ENCODE data around the gene MLKL. TPM values are rescaled to one million over a fixed set of nuclear protein-coding genes. Genes with fewer than 3 reads are reported as not detected.

MLKL gene
- total RNA-seq, 3 donors from 2014 or later, result 10.5 to 23.4 (median 18.0) TPM

- DNase-seq (no peak), ATAC-seq (no peak)
- H3K4me3 ChIP-seq, result no peak overlapping the region
- no peaks in the 10 kb centered on the region for H3K9me3 ChIP-seq
- no peaks in the 10 kb centered on the region for H3K4me1 ChIP-seq (ENCODE audit: low read depth)
- H3K36me3 ChIP-seq (ENCODE audit: low read depth), result no peaks in the 10 kb centered on the region
- TF ChIP-seq, protein P1, sequence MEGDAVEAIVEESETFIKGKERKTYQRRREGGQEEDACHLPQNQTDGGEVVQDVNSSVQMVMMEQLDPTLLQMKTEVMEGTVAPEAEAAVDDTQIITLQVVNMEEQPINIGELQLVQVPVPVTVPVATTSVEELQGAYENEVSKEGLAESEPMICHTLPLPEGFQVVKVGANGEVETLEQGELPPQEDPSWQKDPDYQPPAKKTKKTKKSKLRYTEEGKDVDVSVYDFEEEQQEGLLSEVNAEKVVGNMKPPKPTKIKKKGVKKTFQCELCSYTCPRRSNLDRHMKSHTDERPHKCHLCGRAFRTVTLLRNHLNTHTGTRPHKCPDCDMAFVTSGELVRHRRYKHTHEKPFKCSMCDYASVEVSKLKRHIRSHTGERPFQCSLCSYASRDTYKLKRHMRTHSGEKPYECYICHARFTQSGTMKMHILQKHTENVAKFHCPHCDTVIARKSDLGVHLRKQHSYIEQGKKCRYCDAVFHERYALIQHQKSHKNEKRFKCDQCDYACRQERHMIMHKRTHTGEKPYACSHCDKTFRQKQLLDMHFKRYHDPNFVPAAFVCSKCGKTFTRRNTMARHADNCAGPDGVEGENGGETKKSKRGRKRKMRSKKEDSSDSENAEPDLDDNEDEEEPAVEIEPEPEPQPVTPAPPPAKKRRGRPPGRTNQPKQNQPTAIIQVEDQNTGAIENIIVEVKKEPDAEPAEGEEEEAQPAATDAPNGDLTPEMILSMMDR (IDR thresholded peaks at IDR 0.05), result no peak
- intact Hi-C loops (cut with DNase I, micrococcal nuclease), result loop anchor here (5.0 to 10.0 kb wide), 2 partner anchors 144 to 147 kb away; no protein-coding TSS in a partner anchor
These were observed 17.5 kb upstream of the MLKL start for GRCh38 chr16:74718140-74718539.

- DNase-seq (no peak), ATAC-seq (no peak)
- TF ChIP-seq, protein P1 (IDR thresholded peaks at IDR 0.05), result no peak
- Histone ChIP-seq H3K36me3 (ENCODE audit: low read depth) (no peaks in the 10 kb centered on the region), H3K9me3 (no peaks in the 10 kb centered on the region), H3K4me3 (no peak overlapping the region), H3K4me1 (ENCODE audit: low read depth) (no peaks in the 10 kb centered on the region)
- intact Hi-C loops (cut with DNase I, micrococcal nuclease), result loop anchor here (5.0 to 10.0 kb wide), 2 partner anchors 145 to 147 kb away; no protein-coding TSS in a partner anchor
These were observed 16.7 kb upstream of the MLKL start for GRCh38 chr16:74717367-74717766.

DNA sequence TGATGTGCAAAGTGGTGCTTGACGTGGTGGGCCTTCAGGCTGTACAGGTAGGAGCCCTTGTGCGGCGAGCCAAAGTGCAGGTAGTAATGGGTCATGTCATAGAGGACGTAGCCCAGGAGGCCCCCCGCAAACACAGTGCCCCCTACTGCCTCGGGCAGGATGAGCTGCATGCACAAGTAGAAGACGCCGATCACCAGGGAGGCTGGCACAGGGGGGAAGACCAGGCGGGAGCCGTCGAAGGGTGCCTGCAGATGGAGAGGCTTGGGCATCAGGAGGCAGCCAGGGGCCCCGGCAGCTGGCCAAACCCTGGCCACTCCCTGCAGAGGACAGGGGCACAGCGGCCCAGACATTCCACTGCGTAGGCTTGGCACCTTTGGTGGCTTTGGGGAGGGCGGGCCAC, 15.7 kb upstream of the MLKL start:
- intact Hi-C loops (cut with DNase I, micrococcal nuclease), result loop anchor here (5.0 to 10.0 kb wide), 2 partner anchors 146 to 148 kb away; no protein-coding TSS in a partner anchor
- ATAC-seq (no peak), DNase-seq (no peak)
- H3K4me3 ChIP-seq, result no peak overlapping the region
- no peaks in the 10 kb centered on the region for H3K36me3 ChIP-seq (ENCODE audit: low read depth)
- TF ChIP-seq, protein P1 (IDR thresholded peaks at IDR 0.05), result no peak
- no peaks in the 10 kb centered on the region for H3K4me1 ChIP-seq (ENCODE audit: low read depth)
- no peaks in the 10 kb centered on the region for H3K9me3 ChIP-seq

DNA sequence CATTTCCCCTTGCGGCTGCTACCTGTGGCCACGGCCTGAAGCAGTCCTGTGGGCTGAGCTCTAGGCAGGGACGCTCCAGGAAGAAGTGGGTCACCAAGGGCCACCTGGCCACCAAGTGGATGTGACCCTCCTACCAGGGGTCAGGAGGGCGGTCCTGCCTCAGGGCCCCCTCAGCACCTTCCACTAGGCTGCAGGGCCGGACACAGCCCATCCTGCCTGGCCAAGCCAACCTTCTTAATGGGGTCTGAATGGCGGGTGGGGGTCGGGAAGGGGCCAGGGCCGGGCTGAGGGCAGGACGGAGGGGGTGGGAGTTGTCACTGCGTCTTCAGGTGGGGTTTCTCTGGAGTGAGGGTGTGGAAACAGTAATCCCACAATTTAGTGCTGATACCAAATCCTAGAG, 13.2 kb upstream of the MLKL start:
- no peak overlapping the region for H3K4me3 ChIP-seq
- H3K36me3 ChIP-seq (ENCODE audit: low read depth), result no peaks in the 10 kb centered on the region
- TF ChIP-seq, protein P1 (IDR thresholded peaks at IDR 0.05), result no peak
- ATAC-seq (no peak), DNase-seq (no peak)
- intact Hi-C loops (cut with DNase I, micrococcal nuclease), result loop anchor here in 1 of 2 donors (10.0 kb wide), 1 partner anchor 151 kb away; no protein-coding TSS in a partner anchor
- H3K4me1 ChIP-seq (ENCODE audit: low read depth), result no peaks in the 10 kb centered on the region
- H3K9me3 ChIP-seq, result no peaks in the 10 kb centered on the region

- H3K4me1 ChIP-seq (ENCODE audit: low read depth), result no peaks in the 10 kb centered on the region
- intact Hi-C loops (cut with DNase I, micrococcal nuclease), result loop anchor here in 1 of 2 donors (10.0 kb wide), 1 partner anchor 151 kb away; no protein-coding TSS in a partner anchor
- ATAC-seq (no peak), DNase-seq (no peak)
- H3K36me3 ChIP-seq (ENCODE audit: low read depth), result no peaks in the 10 kb centered on the region
- no peaks in the 10 kb centered on the region for H3K9me3 ChIP-seq
- TF ChIP-seq, protein P1 (IDR thresholded peaks at IDR 0.05), result no peak
- H3K4me3 ChIP-seq, result no peak overlapping the region
These were observed 12.7 kb upstream of the MLKL start for GRCh38 chr16:74713325-74713724.

GRCh38 chr16:74711938-74712337, 11.3 kb upstream of the MLKL start:
- TF ChIP-seq, protein P1 (IDR thresholded peaks at IDR 0.05), result no peak
- intact Hi-C loops (cut with DNase I, micrococcal nuclease), result loop anchor here in 1 of 2 donors (10.0 kb wide), 1 partner anchor 153 kb away; no protein-coding TSS in a partner anchor
- Histone ChIP-seq H3K9me3 (no peaks in the 10 kb centered on the region), H3K4me3 (no peak overlapping the region), H3K36me3 (ENCODE audit: low read depth) (no peaks in the 10 kb centered on the region), H3K4me1 (ENCODE audit: low read depth) (no peaks in the 10 kb centered on the region)
- ATAC-seq (no peak), DNase-seq (no peak)
